HG03457 (cell line): ENCODE measurements around the gene UGT1A6.

Source experiments
- ATAC-seq: cut with Tn5 transposase; IDR thresholded peaks from one replicate; pipeline ENCODE4 v1.9.1; 2021; ENCODE audit warnings: moderate number of reproducible peaks; ENCODE audit not compliant: unreplicated experiment

The UGT1A6 gene

GRCh38 chr2:233799087-233799665, 106.5 kb downstream of the UGT1A6 start:
- no peak for ATAC-seq

GRCh38 chr2:233799716-233800115, 107.0 kb downstream of the UGT1A6 start:
- no peak for ATAC-seq

GRCh38 chr2:233800208-233800607, 107.5 kb downstream of the UGT1A6 start:
- ATAC-seq, result no peak

GRCh38 chr2:233801357-233802131, 108.9 kb downstream of the UGT1A6 start:
- ATAC-seq, result no peak

- ATAC-seq, result no peak
Observed at GRCh38 chr2:233802132-233802815, 109.6 kb downstream of the UGT1A6 start.

GRCh38 chr2:233803292-233803911, 110.7 kb downstream of the UGT1A6 start:
- ATAC-seq, result no peak

- ATAC-seq, result no peak
Observed at GRCh38 chr2:233803994-233804393, 111.3 kb downstream of the UGT1A6 start.

GRCh38 chr2:233807215-233807865, 114.7 kb downstream of the UGT1A6 start:
- ATAC-seq, result no peak

- ATAC-seq, result no peak
Observed at GRCh38 chr2:233807966-233808935, 115.6 kb downstream of the UGT1A6 start.

GRCh38 chr2:233810385-233810784, 117.7 kb downstream of the UGT1A6 start:
- ATAC-seq, result no peak

GRCh38 chr2:233811087-233811486, 118.4 kb downstream of the UGT1A6 start:
- no peak for ATAC-seq

GRCh38 chr2:233811732-233812131, 119.0 kb downstream of the UGT1A6 start:
- no peak for ATAC-seq

- ATAC-seq, result no peak
Observed at GRCh38 chr2:233813236-233814055, 120.8 kb downstream of the UGT1A6 start.

GRCh38 chr2:233814056-233814835, 121.6 kb downstream of the UGT1A6 start:
- no peak for ATAC-seq

- no peak for ATAC-seq
Observed at GRCh38 chr2:233815861-233816260, 123.2 kb downstream of the UGT1A6 start.

GRCh38 chr2:233816334-233816733, 123.6 kb downstream of the UGT1A6 start:
- ATAC-seq, result no peak

GRCh38 chr2:233816771-233817170, 124.1 kb downstream of the UGT1A6 start:
- no peak for ATAC-seq

- no peak for ATAC-seq
Observed at GRCh38 chr2:233817361-233817911, 124.7 kb downstream of the UGT1A6 start.
